ENCODE results near the gene ZNF24. TPM values are rescaled to one million over a fixed set of nuclear protein-coding genes. Genes with fewer than 3 reads are reported as not detected.

Gene ZNF24
- total and polyA plus RNA-seq, 2 donors (not counting 1 experiment from before 2014, with no cell fraction given): 16.9 to 33.9 TPM

- no peaks in the 10 kb centered on the region for H4K20me1 ChIP-seq (ENCODE audit: control insufficient read depth, extremely low read depth, insufficient read depth, low read length)
Measured at GRCh38 chr18:35390951-35391700, 46.9 kb upstream of the ZNF24 start.

GRCh38 chr18:35389095-35389618, 44.9 kb upstream of the ZNF24 start:
- Histone ChIP-seq H3K4me1 (ENCODE audit: control insufficient read depth, extremely low read depth, insufficient read depth, low read length) (peaks cover 5% of the 10 kb centered on the region), H3K27me3 (ENCODE audit: control insufficient read depth, insufficient read depth, low read length) (peaks cover 3% of the 10 kb centered on the region), H4K20me1 (ENCODE audit: control insufficient read depth, extremely low read depth, insufficient read depth, low read length) (no peaks in the 10 kb centered on the region), H3K36me3 (ENCODE audit: control insufficient read depth, insufficient read depth, low read length) (no peaks in the 10 kb centered on the region), H3K9me3 (ENCODE audit: control insufficient read depth, insufficient read depth, low read depth, low read length) (no peaks in the 10 kb centered on the region), H3K9ac (ENCODE audit: insufficient read depth, low read length) (no peak overlapping the region), H3K4me3 (replicated peaks in 1 of 4; ENCODE audit: control extremely low read depth in 1 of 4, insufficient read depth in 1 of 4, low read depth in 3 of 4, low read length in 4 of 4) (peak overlapping the region in 2 of 4 experiments; percentile 3 to 33), H2AFZ (ENCODE audit: low read length) (peak overlapping the region; percentile 38), H3K4me2 (ENCODE audit: extremely low read depth, insufficient read depth, low read length) (peak overlapping the region; percentile 69), H3K27ac (ENCODE audit: insufficient read depth, low read length) (peak overlapping the region; percentile 23), H3K79me2 (ENCODE audit: control insufficient read depth, insufficient read depth, low read length) (no peaks in the 10 kb centered on the region)
- peak; percentile 37 to 89 for DNase-seq (ENCODE audit: low read depth in 2 of 2)
- TF ChIP-seq EZH2 (IDR thresholded peaks at IDR 0.05; ENCODE audit: low read length, missing control alignments): no peak
- no peak for TF ChIP-seq CTCF (conservative IDR thresholded peaks at IDR 0.05 in 1 of 2, IDR thresholded peaks at IDR 0.05 in 1 of 2; ENCODE audit: low read depth in 1 of 2, low read length in 2 of 2)

More at GRCh38 chr18:35390951-35391700, 46.9 kb upstream of the ZNF24 start:
- no peaks in the 10 kb centered on the region for H3K79me2 ChIP-seq (ENCODE audit: control insufficient read depth, insufficient read depth, low read length)
- no peaks in the 10 kb centered on the region for H3K9me3 ChIP-seq (ENCODE audit: control insufficient read depth, insufficient read depth, low read depth, low read length)
- no peak overlapping the region for H3K4me3 ChIP-seq (replicated peaks in 1 of 4; ENCODE audit: control extremely low read depth in 1 of 4, insufficient read depth in 1 of 4, low read depth in 3 of 4, low read length in 4 of 4)
- no peak for TF ChIP-seq EZH2 (IDR thresholded peaks at IDR 0.05; ENCODE audit: low read length, missing control alignments)
- TF ChIP-seq CTCF (conservative IDR thresholded peaks at IDR 0.05 in 1 of 2, IDR thresholded peaks at IDR 0.05 in 1 of 2; ENCODE audit: low read depth in 1 of 2, low read length in 2 of 2): no peak
- no peaks in the 10 kb centered on the region for H3K27me3 ChIP-seq (ENCODE audit: control insufficient read depth, insufficient read depth, low read length)
- H3K4me2 ChIP-seq (ENCODE audit: extremely low read depth, insufficient read depth, low read length): no peak overlapping the region
- H2AFZ ChIP-seq (ENCODE audit: low read length): no peak overlapping the region
- H3K4me1 ChIP-seq (ENCODE audit: control insufficient read depth, extremely low read depth, insufficient read depth, low read length): peaks cover 5% of the 10 kb centered on the region
- H3K9ac ChIP-seq (ENCODE audit: insufficient read depth, low read length): no peak overlapping the region
- H3K27ac ChIP-seq (ENCODE audit: insufficient read depth, low read length): no peak overlapping the region
- DNase-seq (ENCODE audit: low read depth in 2 of 2): no peak
- no peaks in the 10 kb centered on the region for H3K36me3 ChIP-seq (ENCODE audit: control insufficient read depth, insufficient read depth, low read length)

- Histone ChIP-seq H3K79me2 (ENCODE audit: control insufficient read depth, insufficient read depth, low read length) (no peaks in the 10 kb centered on the region), H3K27ac (ENCODE audit: insufficient read depth, low read length) (no peak overlapping the region), H3K4me1 (ENCODE audit: control insufficient read depth, extremely low read depth, insufficient read depth, low read length) (peaks cover 5% of the 10 kb centered on the region), H4K20me1 (ENCODE audit: control insufficient read depth, extremely low read depth, insufficient read depth, low read length) (no peaks in the 10 kb centered on the region), H3K9me3 (ENCODE audit: control insufficient read depth, insufficient read depth, low read depth, low read length) (no peaks in the 10 kb centered on the region), H3K4me2 (ENCODE audit: extremely low read depth, insufficient read depth, low read length) (no peak overlapping the region), H3K36me3 (ENCODE audit: control insufficient read depth, insufficient read depth, low read length) (no peaks in the 10 kb centered on the region), H3K4me3 (replicated peaks in 1 of 4; ENCODE audit: control extremely low read depth in 1 of 4, insufficient read depth in 1 of 4, low read depth in 3 of 4, low read length in 4 of 4) (no peak overlapping the region), H3K27me3 (ENCODE audit: control insufficient read depth, insufficient read depth, low read length) (peaks cover 3% of the 10 kb centered on the region), H2AFZ (ENCODE audit: low read length) (no peak overlapping the region), H3K9ac (ENCODE audit: insufficient read depth, low read length) (no peak overlapping the region)
- peak in 1 of 2 donors; percentile 20 for TF ChIP-seq CTCF (conservative IDR thresholded peaks at IDR 0.05 in 1 of 2, IDR thresholded peaks at IDR 0.05 in 1 of 2; ENCODE audit: low read depth in 1 of 2, low read length in 2 of 2)
- no peak for TF ChIP-seq EZH2 (IDR thresholded peaks at IDR 0.05; ENCODE audit: low read length, missing control alignments)
- peak in 1 of 2 donors; percentile 79 for DNase-seq (ENCODE audit: low read depth in 2 of 2)
Measured at GRCh38 chr18:35387152-35387571, 42.9 kb upstream of the ZNF24 start.
